Measurements from ENCODE around the gene EHMT1. TPM values are rescaled to one million over a fixed set of nuclear protein-coding genes. Genes with fewer than 3 reads are reported as not detected.
A peak's percentile ranks its signal among the peaks of the same experiment; 100 is the strongest.

EHMT1 gene
- total and polyA plus RNA-seq, 2 of the 13 experiments (the other 11 are each of a cell fraction or from before 2014, with no cell fraction given), result 23.0 to 27.1 TPM

GRCh38 chr9:137619240-137620047 is 639 bp downstream of the EHMT1 start:
- Histone ChIP-seq H2AFZ (ENCODE audit: low read length) (no peak overlapping the region), H3K36me3 (replicated peaks in 1 of 2; ENCODE audit: control insufficient read depth in 1 of 2, insufficient read depth in 2 of 2, low read length in 2 of 2) (peaks cover 3 to 13% of the 10 kb centered on the region in 2 experiments; a peak in 3 of 5 replicates)
- no peak for DNase-seq (ENCODE audit: low spot score)
- no peak for TF ChIP-seq DZIP1 (CRISPR knock-in tag; IDR thresholded peaks at IDR 0.05)
- 0 out of 2 replicates have a peak, but pooled peaks have one; percentile 21 for TF ChIP-seq ZSCAN5A (CRISPR knock-in tag; IDR thresholded peaks at IDR 0.05; ENCODE audit: borderline replicate concordance)
- no peak for TF ChIP-seq SYNCRIP (IDR thresholded peaks at IDR 0.05; ENCODE audit: insufficient read depth, low read depth, low read length)
- TF ChIP-seq MAZ (IDR thresholded peaks at IDR 0.05; ENCODE audit: borderline replicate concordance, low read depth, low read length), result no peak
- TF ChIP-seq MAZ (CRISPR knock-in tag; IDR thresholded peaks at IDR 0.05; ENCODE audit: low read depth), result no peak
- no peak for TF ChIP-seq PHF5A (CRISPR knock-in tag; IDR thresholded peaks at IDR 0.05; ENCODE audit: low read depth, unreplicated experiment)
- TF ChIP-seq ZNF33B (CRISPR knock-in tag; IDR thresholded peaks at IDR 0.05), result no peak
- no peak for TF ChIP-seq POGK (CRISPR knock-in tag; conservative IDR thresholded peaks at IDR 0.05)
- no peak for TF ChIP-seq ZNF784 (CRISPR knock-in tag; IDR thresholded peaks at IDR 0.05; ENCODE audit: borderline replicate concordance)
- TF ChIP-seq RBFOX2 (IDR thresholded peaks at IDR 0.05; ENCODE audit: low read depth, low read length), result no peak
- no peak for TF ChIP-seq MXD3 (CRISPR knock-in tag; IDR thresholded peaks at IDR 0.05)
- 0 out of 2 replicates have a peak, but pooled peaks have one; percentile 38 for TF ChIP-seq MXD1 (CRISPR knock-in tag; IDR thresholded peaks at IDR 0.05)
- no peak for TF ChIP-seq SP2 (CRISPR knock-in tag; IDR thresholded peaks at IDR 0.05)

More at GRCh38 chr9:137619240-137620047, 639 bp downstream of the EHMT1 start:
- H3K9ac ChIP-seq (ENCODE audit: insufficient read depth, low read depth, low read length), result peak overlapping the region; percentile 86
- WGBS (ENCODE audit: low lambda C conversion rate), result under 1% methylated on average over 27 of the region's 58 CpGs
- in situ Hi-C loops (cut with HindIII; ENCODE audit: extremely low pct_ligation_motif_present, low pct_unique_long_range_greater_than_20kb), result no loop called here
- CTCF ChIA-PET (ENCODE audit: low intra/inter-chr PET ratio, low total read pairs), result no interaction called here
- peak overlapping the region; percentile 71 to 90 (median 83) for H3K4me3 ChIP-seq (replicated peaks in 1 of 3; ENCODE audit: insufficient read depth in 1 of 3, low read depth in 2 of 3, low read length in 3 of 3)
- peak overlapping the region; percentile 76 for H3K27ac ChIP-seq (ENCODE audit: extremely low read length, insufficient read depth, low read length)
- no peaks in the 10 kb centered on the region; a peak in 1 of 5 replicates for H3K27me3 ChIP-seq (ENCODE audit: control insufficient read depth in 1 of 2, insufficient read depth in 2 of 2, low read length in 2 of 2)
- peaks cover 62% of the 10 kb centered on the region for H3K79me2 ChIP-seq (ENCODE audit: insufficient read depth, low read length)
- peak overlapping the region; percentile 76 for H3K4me2 ChIP-seq (ENCODE audit: low read depth, low read length)
- POLR2A ChIA-PET, result interaction anchor here (1.1 to 2.3 kb wide), 6 partner anchors 8 to 45 kb away, joined by 3 to 25 read pairs (median 5); partner anchors contain the start of genes ARRDC1 and ZMYND19
- FAIRE-seq (no peak), ATAC-seq (peak; percentile 5; the same call in 1 of the 3 replicates)
- H3K9me3 ChIP-seq (ENCODE audit: low read length), result no peaks in the 10 kb centered on the region
- H4K20me1 ChIP-seq (ENCODE audit: insufficient read depth, low read length), result peaks cover 14% of the 10 kb centered on the region
- intact Hi-C loops (cut with micrococcal nuclease; ENCODE audit: unreplicated experiment), result loop anchor here (5.0 kb wide), 1 partner anchor 43 kb away; no protein-coding TSS in a partner anchor
- peaks cover 38% of the 10 kb centered on the region for H3K4me1 ChIP-seq (ENCODE audit: insufficient read depth, low read length)
- no TSS peak for BruUV-seq (replicated peaks)

Data from HepG2 (cell line).